GM18502 (cell line): ENCODE results near the gene CTIF.
A peak's percentile ranks its signal among the peaks of the same experiment; 100 is the strongest.
"Not testable (repeated sequence)": the region's sequence is repeated elsewhere in the genome, so short reads cannot be mapped to it uniquely, and the experiment has no call there.

ENCODE experiments used
- ATAC-seq: cut with Tn5 transposase; IDR thresholded peaks from one replicate; pipeline ENCODE4 v1.9.1; 2021; ENCODE audit warnings: mild to moderate bottlenecking; ENCODE audit not compliant: unreplicated experiment, poor library complexity

CTIF gene

GRCh38 chr18:48864876-48865275 lies 326.0 kb downstream of the CTIF start:
- ATAC-seq, result no peak

GRCh38 chr18:48866028-48866733 lies 327.4 kb downstream of the CTIF start:
- ATAC-seq, result no peak

- no peak for ATAC-seq
These were observed 328.0 kb downstream of the CTIF start for GRCh38 chr18:48866856-48867255.

- ATAC-seq, result no peak
These were observed 329.1 kb downstream of the CTIF start for GRCh38 chr18:48867978-48868377.

GRCh38 chr18:48868468-48869466 lies 329.9 kb downstream of the CTIF start:
- ATAC-seq, result peak; percentile 85

- no peak for ATAC-seq
These were observed 330.8 kb downstream of the CTIF start for GRCh38 chr18:48869591-48869990.

- not testable (repeated sequence) for ATAC-seq
These were observed 332.1 kb downstream of the CTIF start for GRCh38 chr18:48870926-48871325.

GRCh38 chr18:48871391-48872166 lies 332.7 kb downstream of the CTIF start:
- ATAC-seq, result no peak

GRCh38 chr18:48872234-48873145 lies 333.7 kb downstream of the CTIF start:
- ATAC-seq, result no peak

- ATAC-seq, result no peak
These were observed 335.4 kb downstream of the CTIF start for GRCh38 chr18:48874233-48874632.

- ATAC-seq, result no peak
These were observed 335.9 kb downstream of the CTIF start for GRCh38 chr18:48874701-48875162.

- ATAC-seq, result no peak
These were observed 336.6 kb downstream of the CTIF start for GRCh38 chr18:48875314-48875941.

GRCh38 chr18:48875942-48876511 lies 337.2 kb downstream of the CTIF start:
- ATAC-seq, result no peak

GRCh38 chr18:48876590-48876989 lies 337.8 kb downstream of the CTIF start:
- no peak for ATAC-seq

- no peak for ATAC-seq
These were observed 339.1 kb downstream of the CTIF start for GRCh38 chr18:48877941-48878340.

GRCh38 chr18:48878471-48878870 lies 339.6 kb downstream of the CTIF start:
- ATAC-seq, result no peak

- ATAC-seq, result no peak
These were observed 340.2 kb downstream of the CTIF start for GRCh38 chr18:48879008-48879431.

GRCh38 chr18:48880931-48881330 lies 342.1 kb downstream of the CTIF start:
- no peak for ATAC-seq

GRCh38 chr18:48882379-48882778 lies 343.5 kb downstream of the CTIF start:
- no peak for ATAC-seq
